Central memory CD8-positive, alpha-beta T cell (primary cell): Measurements from ENCODE around the gene UCHL3.

ENCODE experiments used
- ATAC-seq: fragments of 150-1000 bp; cut with Tn5 transposase; replicated peaks from 2 replicates; pipeline ENCODE4 v1.10.0; 2022; ENCODE audit warnings: mild to moderate bottlenecking, moderate FRiP score, moderate number of reproducible peaks; ENCODE audit not compliant: poor library complexity, severe bottlenecking; ENCODE audit errors: extremely low read depth
- DNase-seq, 2 donors: peaks; one replicate each; pipeline ENCODE4 v3.0.0; 2021; ENCODE audit warnings: low spot score in 2 of 2
- H3K27ac Mint-ChIP-seq: one replicate; pipeline ENCODE4 v1.8.0; 2022; ENCODE audit warnings: low read depth, mild to moderate bottlenecking, moderate library complexity, mixed read lengths
- H3K27me3 Mint-ChIP-seq: one replicate; pipeline ENCODE4 v1.8.0; 2022; ENCODE audit warnings: mixed read lengths
- H3K36me3 Mint-ChIP-seq: one replicate; pipeline ENCODE4 v1.8.0; 2022; ENCODE audit warnings: mild to moderate bottlenecking, moderate library complexity, mixed read lengths; ENCODE audit not compliant: insufficient read depth
- H3K4me1 Mint-ChIP-seq: one replicate; pipeline ENCODE4 v1.8.0; 2022; ENCODE audit warnings: mixed read lengths
- H3K4me3 Mint-ChIP-seq: one replicate; pipeline ENCODE4 v1.8.0; 2022; ENCODE audit warnings: mild to moderate bottlenecking, moderate library complexity, mixed read lengths
- H3K9me3 Mint-ChIP-seq: one replicate; pipeline ENCODE4 v1.8.0; 2022; ENCODE audit warnings: mixed read lengths

UCHL3 gene

GRCh38 chr13:75641026-75641425 is 91.4 kb downstream of the UCHL3 start:
- H3K27me3 Mint-ChIP-seq, result no peaks in the 10 kb centered on the region
- H3K9me3 Mint-ChIP-seq, result no peaks in the 10 kb centered on the region
- ATAC-seq (no peak), DNase-seq (no peak)
- H3K4me3 Mint-ChIP-seq, result no peak overlapping the region
- no peak overlapping the region for H3K27ac Mint-ChIP-seq
- peaks cover 10% of the 10 kb centered on the region for H3K4me1 Mint-ChIP-seq
- H3K36me3 Mint-ChIP-seq, result peaks cover 2% of the 10 kb centered on the region

- Mint-ChIP-seq H3K4me1 (no peaks in the 10 kb centered on the region), H3K9me3 (no peaks in the 10 kb centered on the region), H3K36me3 (no peaks in the 10 kb centered on the region), H3K27me3 (no peaks in the 10 kb centered on the region), H3K4me3 (no peak overlapping the region), H3K27ac (no peak overlapping the region)
- DNase-seq (no peak), ATAC-seq (no peak)
Observed at GRCh38 chr13:75643182-75643581, 93.6 kb downstream of the UCHL3 start.

- Mint-ChIP-seq H3K27me3 (no peaks in the 10 kb centered on the region), H3K9me3 (no peaks in the 10 kb centered on the region), H3K4me1 (no peaks in the 10 kb centered on the region), H3K27ac (no peak overlapping the region), H3K36me3 (no peaks in the 10 kb centered on the region), H3K4me3 (no peak overlapping the region)
- no peak for DNase-seq
- no peak for ATAC-seq
Observed at GRCh38 chr13:75643693-75644092, 94.1 kb downstream of the UCHL3 start.

GRCh38 chr13:75645141-75645540 is 95.5 kb downstream of the UCHL3 start:
- no peaks in the 10 kb centered on the region for H3K27me3 Mint-ChIP-seq
- H3K4me1 Mint-ChIP-seq, result no peaks in the 10 kb centered on the region
- H3K4me3 Mint-ChIP-seq, result no peak overlapping the region
- H3K9me3 Mint-ChIP-seq, result no peaks in the 10 kb centered on the region
- ATAC-seq (no peak), DNase-seq (no peak)
- no peak overlapping the region for H3K27ac Mint-ChIP-seq
- no peaks in the 10 kb centered on the region for H3K36me3 Mint-ChIP-seq

GRCh38 chr13:75647126-75647784 is 97.7 kb downstream of the UCHL3 start:
- ATAC-seq (no peak), DNase-seq (no peak)
- no peak overlapping the region for H3K27ac Mint-ChIP-seq
- H3K9me3 Mint-ChIP-seq, result no peaks in the 10 kb centered on the region
- H3K36me3 Mint-ChIP-seq, result no peaks in the 10 kb centered on the region
- H3K27me3 Mint-ChIP-seq, result no peaks in the 10 kb centered on the region
- no peaks in the 10 kb centered on the region for H3K4me1 Mint-ChIP-seq
- H3K4me3 Mint-ChIP-seq, result no peak overlapping the region

GRCh38 chr13:75648446-75648845 is 98.9 kb downstream of the UCHL3 start:
- DNase-seq, result no peak
- no peaks in the 10 kb centered on the region for H3K4me1 Mint-ChIP-seq
- no peak overlapping the region for H3K4me3 Mint-ChIP-seq
- H3K9me3 Mint-ChIP-seq, result no peaks in the 10 kb centered on the region
- no peak overlapping the region for H3K27ac Mint-ChIP-seq
- no peak for ATAC-seq
- H3K36me3 Mint-ChIP-seq, result no peaks in the 10 kb centered on the region
- H3K27me3 Mint-ChIP-seq, result no peaks in the 10 kb centered on the region

GRCh38 chr13:75651013-75651412 is 101.4 kb downstream of the UCHL3 start:
- DNase-seq, result no peak
- H3K4me3 Mint-ChIP-seq, result no peak overlapping the region

GRCh38 chr13:75652726-75653125 is 103.1 kb downstream of the UCHL3 start:
- no peak for ATAC-seq
- Mint-ChIP-seq H3K4me3 (no peak overlapping the region), H3K4me1 (no peaks in the 10 kb centered on the region), H3K27ac (no peak overlapping the region), H3K27me3 (no peaks in the 10 kb centered on the region), H3K36me3 (no peaks in the 10 kb centered on the region), H3K9me3 (no peaks in the 10 kb centered on the region)
- DNase-seq, result no peak

More at GRCh38 chr13:75651013-75651412, 101.4 kb downstream of the UCHL3 start:
- no peak for ATAC-seq
- no peaks in the 10 kb centered on the region for H3K27me3 Mint-ChIP-seq
- H3K4me1 Mint-ChIP-seq, result no peaks in the 10 kb centered on the region
- no peaks in the 10 kb centered on the region for H3K36me3 Mint-ChIP-seq
- no peaks in the 10 kb centered on the region for H3K9me3 Mint-ChIP-seq
- H3K27ac Mint-ChIP-seq, result no peak overlapping the region
